ENCODE results near the gene MICAL1. TPM values are rescaled to one million over a fixed set of nuclear protein-coding genes. Genes with fewer than 3 reads are reported as not detected.

The MICAL1 gene
- total RNA-seq, 4 donors from 2014 or later, result 13.5 to 78.0 (median 32.2) TPM

DNA sequence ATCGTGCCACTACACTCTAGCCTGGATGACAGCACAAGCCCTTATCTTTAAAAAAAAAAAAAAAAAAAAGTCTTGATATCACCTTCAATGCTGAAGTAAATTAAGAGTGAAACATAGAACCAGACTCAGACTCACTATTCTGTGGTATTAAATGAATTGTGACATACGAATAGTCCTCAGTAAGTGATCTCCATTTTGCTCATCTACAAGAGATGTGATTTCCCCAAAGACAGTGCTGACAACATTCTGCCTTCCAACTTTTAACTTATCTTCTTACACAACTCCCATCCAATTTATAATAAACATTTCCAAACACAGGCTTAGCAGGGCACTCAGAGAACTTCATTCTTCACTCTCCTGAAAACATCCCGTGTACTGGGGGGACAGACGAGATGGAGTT lies 19.4 kb upstream of the MICAL1 start:
- TF ChIP-seq, protein P1, sequence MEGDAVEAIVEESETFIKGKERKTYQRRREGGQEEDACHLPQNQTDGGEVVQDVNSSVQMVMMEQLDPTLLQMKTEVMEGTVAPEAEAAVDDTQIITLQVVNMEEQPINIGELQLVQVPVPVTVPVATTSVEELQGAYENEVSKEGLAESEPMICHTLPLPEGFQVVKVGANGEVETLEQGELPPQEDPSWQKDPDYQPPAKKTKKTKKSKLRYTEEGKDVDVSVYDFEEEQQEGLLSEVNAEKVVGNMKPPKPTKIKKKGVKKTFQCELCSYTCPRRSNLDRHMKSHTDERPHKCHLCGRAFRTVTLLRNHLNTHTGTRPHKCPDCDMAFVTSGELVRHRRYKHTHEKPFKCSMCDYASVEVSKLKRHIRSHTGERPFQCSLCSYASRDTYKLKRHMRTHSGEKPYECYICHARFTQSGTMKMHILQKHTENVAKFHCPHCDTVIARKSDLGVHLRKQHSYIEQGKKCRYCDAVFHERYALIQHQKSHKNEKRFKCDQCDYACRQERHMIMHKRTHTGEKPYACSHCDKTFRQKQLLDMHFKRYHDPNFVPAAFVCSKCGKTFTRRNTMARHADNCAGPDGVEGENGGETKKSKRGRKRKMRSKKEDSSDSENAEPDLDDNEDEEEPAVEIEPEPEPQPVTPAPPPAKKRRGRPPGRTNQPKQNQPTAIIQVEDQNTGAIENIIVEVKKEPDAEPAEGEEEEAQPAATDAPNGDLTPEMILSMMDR (IDR thresholded peaks at IDR 0.05; ENCODE audit: low read depth), result no peak

DNA sequence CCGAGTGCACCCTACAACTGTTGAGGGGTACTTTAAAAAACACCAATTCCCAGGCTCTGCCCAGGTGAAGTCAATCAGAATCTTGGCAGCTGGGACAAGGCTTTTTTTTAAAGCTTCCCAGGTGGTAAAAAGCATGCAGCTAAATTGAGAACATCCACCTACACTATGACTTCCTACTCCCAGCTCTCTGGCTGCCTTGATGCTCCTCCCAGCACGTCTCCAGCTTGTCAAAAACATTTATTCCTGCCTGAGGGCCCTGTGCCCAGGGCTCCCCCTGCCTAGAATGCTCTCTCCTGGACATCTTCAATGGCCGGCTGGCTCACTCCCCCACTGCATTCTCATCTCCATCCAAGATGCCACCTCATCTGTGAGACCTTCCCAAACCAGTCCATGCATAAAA lies 17.5 kb upstream of the MICAL1 start:
- TF ChIP-seq, protein P1 (IDR thresholded peaks at IDR 0.05; ENCODE audit: low read depth), result no peak

DNA sequence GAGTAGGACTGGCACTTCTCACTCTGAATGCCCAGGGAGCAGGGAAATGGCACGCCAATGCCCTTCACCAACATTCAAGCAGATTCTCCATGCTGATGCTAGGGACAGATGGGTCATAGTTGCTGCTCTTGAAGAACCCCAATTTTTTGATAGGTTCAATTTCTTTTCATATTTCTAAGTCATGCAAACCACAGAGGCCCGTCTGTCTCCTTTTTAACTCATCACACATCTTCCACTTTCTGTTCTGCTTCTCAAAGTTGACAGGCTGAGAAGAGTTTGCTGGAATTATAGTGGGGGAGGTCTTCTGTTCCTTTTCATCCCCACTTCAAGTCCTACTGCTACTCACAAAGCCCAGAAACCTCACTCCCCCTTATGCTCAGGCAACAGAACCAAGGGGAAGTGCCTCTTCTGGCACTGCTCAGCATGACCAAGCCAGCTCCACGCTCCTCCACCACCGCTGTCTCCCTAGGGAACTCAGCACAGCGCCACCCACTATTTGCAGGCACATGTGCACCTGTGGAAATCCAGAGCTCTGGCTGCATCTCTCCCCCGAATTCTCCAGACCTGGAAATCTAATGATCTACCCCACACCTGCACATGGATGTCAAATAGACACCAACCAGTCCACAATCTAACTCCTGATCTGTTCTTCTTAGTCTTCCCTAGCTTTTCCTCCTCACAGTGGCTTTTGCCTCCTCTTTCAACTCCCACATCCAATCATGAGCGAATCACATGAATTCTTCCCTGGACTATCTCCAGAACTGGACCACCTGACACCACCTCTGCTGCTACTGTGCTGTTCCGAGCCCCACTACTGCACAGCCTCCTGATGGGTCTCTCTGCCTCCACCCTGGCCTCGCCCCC lies 16.8 kb upstream of the MICAL1 start:
- TF ChIP-seq, protein P1 (IDR thresholded peaks at IDR 0.05; ENCODE audit: low read depth), result no peak

DNA sequence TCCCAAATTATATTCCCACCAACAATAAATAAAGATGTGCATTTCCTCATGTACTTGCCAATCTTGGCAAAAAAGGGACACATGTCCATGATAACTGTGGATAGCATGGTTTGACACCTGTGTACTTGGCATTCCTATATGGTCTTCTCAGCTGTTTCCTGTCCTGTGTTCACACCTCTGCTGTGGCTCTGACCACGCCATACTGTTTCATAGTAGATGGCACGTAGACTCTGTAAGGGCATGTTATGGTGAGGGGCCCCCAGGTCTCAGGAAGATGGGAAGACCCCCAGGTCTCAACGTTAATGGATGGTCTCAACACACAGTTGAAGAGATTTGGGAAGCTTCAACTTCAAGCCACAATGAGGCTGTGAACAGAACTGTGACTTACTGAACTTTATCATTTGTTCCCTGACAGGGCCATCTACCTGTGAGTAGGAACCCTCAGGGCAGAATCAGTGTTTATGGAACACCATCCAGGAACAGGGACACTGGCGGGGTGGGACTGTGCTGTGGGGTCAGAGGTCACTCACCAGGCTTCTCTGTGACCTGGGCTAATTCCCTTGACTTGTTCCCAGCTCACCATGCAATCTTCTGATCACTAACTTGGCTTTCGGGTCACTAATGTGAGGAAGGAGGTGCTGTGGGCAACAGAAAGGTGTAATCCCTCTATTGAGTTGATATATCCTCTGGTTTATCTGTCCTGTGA lies 15.7 kb upstream of the MICAL1 start:
- TF ChIP-seq, protein P1 (IDR thresholded peaks at IDR 0.05; ENCODE audit: low read depth), result no peak

DNA sequence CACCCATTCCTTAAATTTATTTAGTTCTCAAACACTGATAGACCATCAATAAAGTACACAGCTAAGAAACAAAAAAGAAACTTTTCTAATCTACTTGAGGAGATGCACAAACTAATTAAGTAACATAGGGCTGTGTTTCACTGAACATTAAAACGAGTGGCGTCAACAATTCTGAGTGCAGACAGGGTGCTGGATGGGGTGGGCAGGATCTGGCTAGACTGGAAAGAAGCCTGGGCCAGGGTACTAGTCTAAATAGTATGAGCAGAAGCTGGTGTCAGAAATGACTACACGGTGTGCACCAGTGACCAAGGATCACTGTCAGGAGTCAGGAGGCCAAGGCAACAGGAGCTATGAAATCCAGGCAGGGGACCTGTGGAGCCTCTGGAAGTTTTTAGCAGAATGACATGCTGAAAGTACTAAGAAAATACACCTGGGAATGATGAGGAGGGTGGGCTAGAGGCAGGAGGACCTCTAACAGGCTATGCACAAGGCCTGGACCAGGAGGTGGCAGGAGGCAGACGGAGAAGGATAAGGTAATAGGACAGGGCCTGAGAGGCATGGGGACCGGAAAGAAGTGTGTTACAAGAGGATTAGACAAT lies 14.1 kb upstream of the MICAL1 start:
- TF ChIP-seq, protein P1 (IDR thresholded peaks at IDR 0.05; ENCODE audit: low read depth), result no peak

DNA sequence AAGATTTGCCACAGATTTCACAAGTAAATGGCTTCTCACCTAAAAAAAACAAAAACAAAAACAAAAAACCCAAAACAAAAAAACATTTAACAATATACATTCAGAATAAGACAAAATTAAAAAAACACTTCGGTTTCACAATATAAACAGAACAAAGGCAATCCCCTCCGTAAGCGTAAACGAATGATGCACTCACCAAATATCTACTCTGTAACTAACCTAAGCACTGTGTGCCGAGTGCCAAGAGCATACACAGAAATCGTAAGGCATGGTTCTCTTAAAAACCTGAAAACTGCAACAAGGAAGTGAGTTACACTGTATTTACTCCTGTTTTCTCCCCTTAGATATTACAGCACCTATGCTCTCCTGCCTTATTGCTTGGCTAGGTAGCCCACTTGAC lies 12.1 kb upstream of the MICAL1 start:
- TF ChIP-seq, protein P1 (IDR thresholded peaks at IDR 0.05; ENCODE audit: low read depth), result no peak
